ENCODE results near the gene RREB1.

Gene RREB1

DNA sequence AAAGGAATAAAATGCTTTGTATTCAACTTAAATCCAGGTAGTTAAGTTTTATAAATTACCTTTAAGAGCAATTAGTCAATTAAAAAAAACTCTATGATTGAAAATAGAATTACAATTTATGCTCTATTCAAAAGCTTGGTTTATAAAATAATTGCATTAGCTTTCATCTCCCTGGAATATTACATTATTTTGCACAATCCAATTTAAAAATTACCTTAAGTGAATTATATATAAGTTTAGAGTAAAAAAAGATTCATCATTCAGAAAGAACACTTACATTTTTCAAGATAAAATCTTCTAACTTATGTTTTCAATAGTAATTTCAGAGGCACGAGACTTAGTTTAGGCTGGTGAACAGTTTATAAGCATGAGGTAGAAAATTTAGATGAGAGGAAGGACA, 190.4 kb downstream of the RREB1 start:
- DNase-seq (ENCODE audit: low read depth, low spot score), result no peak
- Histone ChIP-seq H3K4me3 (ENCODE audit: low read length) (no peak overlapping the region), H3K27me3 (ENCODE audit: control insufficient read depth, insufficient read depth, low read length) (no peaks in the 10 kb centered on the region), H3K36me3 (ENCODE audit: control insufficient read depth, insufficient read depth, low read length) (peaks cover 15% of the 10 kb centered on the region; the same call in 1 of the 2 replicates), H3K9me3 (ENCODE audit: control insufficient read depth, insufficient read depth, low read length) (no peaks in the 10 kb centered on the region), H3K27ac (ENCODE audit: low read length) (no peak overlapping the region), H3K4me1 (ENCODE audit: control insufficient read depth, insufficient read depth, low read length) (no peaks in the 10 kb centered on the region)
- no CpG with 5 or more reads among the region's 1 CpG for WGBS (ENCODE audit: insufficient coverage, insufficient read length)

DNA sequence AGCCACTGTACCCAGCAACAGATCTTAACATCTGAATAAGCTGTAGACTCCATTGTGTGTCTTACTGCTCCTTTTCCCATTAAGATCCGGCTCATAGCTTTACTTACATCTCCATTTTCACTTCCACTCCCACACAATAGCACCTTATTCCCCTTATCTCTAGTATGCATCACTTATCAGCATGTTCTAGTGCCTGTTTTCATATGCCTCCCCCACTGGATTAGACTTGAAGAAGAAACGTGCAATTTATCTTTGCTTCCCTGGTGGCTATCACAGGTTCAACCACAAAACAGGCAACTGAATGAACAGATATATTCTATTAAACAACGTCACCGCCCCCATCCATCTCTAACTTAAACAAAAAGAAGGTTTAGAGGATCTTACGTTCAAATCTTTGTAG, 193.2 kb downstream of the RREB1 start:
- no peak overlapping the region for H3K4me3 ChIP-seq (ENCODE audit: low read length)
- H3K36me3 ChIP-seq (ENCODE audit: control insufficient read depth, insufficient read depth, low read length), result peaks cover 15% of the 10 kb centered on the region; the same call in 1 of the 2 replicates
- H3K27ac ChIP-seq (ENCODE audit: low read length), result no peak overlapping the region
- 100% methylated on average over 1 of the region's 5 CpGs for WGBS (ENCODE audit: insufficient coverage, insufficient read length)
- no peaks in the 10 kb centered on the region for H3K9me3 ChIP-seq (ENCODE audit: control insufficient read depth, insufficient read depth, low read length)
- H3K27me3 ChIP-seq (ENCODE audit: control insufficient read depth, insufficient read depth, low read length), result no peaks in the 10 kb centered on the region
- no peak for DNase-seq (ENCODE audit: low read depth, low spot score)
- H3K4me1 ChIP-seq (ENCODE audit: control insufficient read depth, insufficient read depth, low read length), result no peaks in the 10 kb centered on the region
